ENCODE results near the gene ZNF316. TPM values are rescaled to one million over a fixed set of nuclear protein-coding genes. Genes with fewer than 3 reads are reported as not detected.

Gene ZNF316
- total RNA-seq, 1 experiment from 2014 or later: 22.2 TPM

DNA sequence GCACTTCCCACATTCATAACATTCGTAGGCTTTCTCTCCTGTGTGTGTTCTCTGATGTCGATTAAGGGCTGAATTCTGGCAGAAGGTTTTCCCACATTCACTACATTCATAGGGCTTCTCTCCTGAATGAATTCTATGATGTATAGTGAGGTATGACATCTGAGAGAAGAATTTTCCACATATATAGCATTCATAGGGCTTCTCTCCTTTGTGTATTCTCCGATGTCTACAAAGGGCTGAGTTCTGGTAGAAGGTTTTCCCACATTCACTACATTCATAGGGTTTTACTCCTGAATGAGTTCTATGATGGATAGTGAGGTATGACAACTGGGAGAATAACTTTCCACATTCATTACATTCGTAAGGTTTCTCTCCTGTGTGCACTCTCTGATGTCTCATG, 54.0 kb downstream of the ZNF316 start:
- no peaks in the 10 kb centered on the region for H3K79me2 ChIP-seq (ENCODE audit: insufficient read depth, low read length)
- no peak overlapping the region for H3K4me2 ChIP-seq (ENCODE audit: insufficient read depth, insufficient read length, low read length)
- H3K9ac ChIP-seq (ENCODE audit: extremely low read depth, insufficient read length, low read length): no peak overlapping the region
- no peaks in the 10 kb centered on the region for H3K27me3 ChIP-seq (ENCODE audit: insufficient read depth, low read length)
- no peak overlapping the region for H2BK15ac ChIP-seq (ENCODE audit: low read depth, low read length)
- no peak overlapping the region for H3T11ph ChIP-seq (ENCODE audit: low read length)
- H2BK12ac ChIP-seq (ENCODE audit: insufficient read length, low read depth, low read length): no peak overlapping the region
- no peaks in the 10 kb centered on the region for H4K20me1 ChIP-seq (ENCODE audit: control insufficient read depth, insufficient read depth, insufficient read length)
- no peak overlapping the region for H4K91ac ChIP-seq (ENCODE audit: insufficient read length, low read depth, low read length)
- H3K9me3 ChIP-seq (ENCODE audit: control insufficient read depth, low read depth, low read length): peaks cover 99% of the 10 kb centered on the region
- Mint-ChIP-seq H3K4me1 (no peaks in the 10 kb centered on the region), H3K27me3 (ENCODE audit: low read depth) (peaks cover 5% of the 10 kb centered on the region), H3K9me3 (no peaks in the 10 kb centered on the region; a peak in 4 of 5 replicates), H3K36me3 (ENCODE audit: insufficient read depth in 1 of 3, low read depth in 3 of 3) (peaks cover 0 to 35% (median 0%) of the 10 kb centered on the region in 3 experiments; a peak in 2 of 7 replicates), H3K27ac (no peak overlapping the region), H3K4me3 (no peak overlapping the region)
- H3K79me1 ChIP-seq (ENCODE audit: insufficient read depth, low read depth, low read length, poor library complexity, severe bottlenecking): no peaks in the 10 kb centered on the region
- H3K14ac ChIP-seq (ENCODE audit: insufficient read depth, low read length): no peak overlapping the region
- H3K18ac ChIP-seq (ENCODE audit: insufficient read length, low read depth, low read length): no peak overlapping the region
- H3K4me1 ChIP-seq (ENCODE audit: insufficient read depth, low read length): no peaks in the 10 kb centered on the region
- no peaks in the 10 kb centered on the region for H3K23me2 ChIP-seq (ENCODE audit: insufficient read length, low read depth, low read length, poor library complexity, severe bottlenecking)
- no peak overlapping the region for H4K8ac ChIP-seq (replicated peaks; ENCODE audit: insufficient read length, low read depth, low read length)
- no peak overlapping the region for H3K56ac ChIP-seq (ENCODE audit: insufficient read length, low read depth, low read length)
- no peak for DNase-seq
- no peak overlapping the region for H2BK5ac ChIP-seq (ENCODE audit: insufficient read length, low read length)
- H2BK120ac ChIP-seq (ENCODE audit: low read depth, low read length, poor library complexity, severe bottlenecking): no peak overlapping the region
- WGBS (ENCODE audit: extremely low coverage, insufficient read length, low lambda C conversion rate): no CpG with 5 or more reads among the region's 4 CpGs
- TF ChIP-seq, protein P1, sequence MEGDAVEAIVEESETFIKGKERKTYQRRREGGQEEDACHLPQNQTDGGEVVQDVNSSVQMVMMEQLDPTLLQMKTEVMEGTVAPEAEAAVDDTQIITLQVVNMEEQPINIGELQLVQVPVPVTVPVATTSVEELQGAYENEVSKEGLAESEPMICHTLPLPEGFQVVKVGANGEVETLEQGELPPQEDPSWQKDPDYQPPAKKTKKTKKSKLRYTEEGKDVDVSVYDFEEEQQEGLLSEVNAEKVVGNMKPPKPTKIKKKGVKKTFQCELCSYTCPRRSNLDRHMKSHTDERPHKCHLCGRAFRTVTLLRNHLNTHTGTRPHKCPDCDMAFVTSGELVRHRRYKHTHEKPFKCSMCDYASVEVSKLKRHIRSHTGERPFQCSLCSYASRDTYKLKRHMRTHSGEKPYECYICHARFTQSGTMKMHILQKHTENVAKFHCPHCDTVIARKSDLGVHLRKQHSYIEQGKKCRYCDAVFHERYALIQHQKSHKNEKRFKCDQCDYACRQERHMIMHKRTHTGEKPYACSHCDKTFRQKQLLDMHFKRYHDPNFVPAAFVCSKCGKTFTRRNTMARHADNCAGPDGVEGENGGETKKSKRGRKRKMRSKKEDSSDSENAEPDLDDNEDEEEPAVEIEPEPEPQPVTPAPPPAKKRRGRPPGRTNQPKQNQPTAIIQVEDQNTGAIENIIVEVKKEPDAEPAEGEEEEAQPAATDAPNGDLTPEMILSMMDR (conservative IDR thresholded peaks at IDR 0.05): no peak
- H3K23ac ChIP-seq (ENCODE audit: insufficient read length, low read depth, low read length): no peak overlapping the region
- H4K5ac ChIP-seq (ENCODE audit: insufficient read length, low read depth, low read length): no peak overlapping the region
- H3K4ac ChIP-seq (ENCODE audit: low read depth, low read length): no peak overlapping the region
- no peak overlapping the region for H2AK5ac ChIP-seq (ENCODE audit: insufficient read length, low read length)
- no peak overlapping the region for H2AFZ ChIP-seq (ENCODE audit: low read length)
- H3K27ac ChIP-seq (ENCODE audit: insufficient read length, low read depth, low read length): no peak overlapping the region
- H2BK20ac ChIP-seq (ENCODE audit: low read depth, low read length, poor library complexity, severe bottlenecking): no peak overlapping the region
